ENCODE results near the gene TJP3. TPM values are rescaled to one million over a fixed set of nuclear protein-coding genes. Genes with fewer than 3 reads are reported as not detected.

The TJP3 gene
- total RNA-seq, 1 donor from 2014 or later, result 28.8 TPM

DNA sequence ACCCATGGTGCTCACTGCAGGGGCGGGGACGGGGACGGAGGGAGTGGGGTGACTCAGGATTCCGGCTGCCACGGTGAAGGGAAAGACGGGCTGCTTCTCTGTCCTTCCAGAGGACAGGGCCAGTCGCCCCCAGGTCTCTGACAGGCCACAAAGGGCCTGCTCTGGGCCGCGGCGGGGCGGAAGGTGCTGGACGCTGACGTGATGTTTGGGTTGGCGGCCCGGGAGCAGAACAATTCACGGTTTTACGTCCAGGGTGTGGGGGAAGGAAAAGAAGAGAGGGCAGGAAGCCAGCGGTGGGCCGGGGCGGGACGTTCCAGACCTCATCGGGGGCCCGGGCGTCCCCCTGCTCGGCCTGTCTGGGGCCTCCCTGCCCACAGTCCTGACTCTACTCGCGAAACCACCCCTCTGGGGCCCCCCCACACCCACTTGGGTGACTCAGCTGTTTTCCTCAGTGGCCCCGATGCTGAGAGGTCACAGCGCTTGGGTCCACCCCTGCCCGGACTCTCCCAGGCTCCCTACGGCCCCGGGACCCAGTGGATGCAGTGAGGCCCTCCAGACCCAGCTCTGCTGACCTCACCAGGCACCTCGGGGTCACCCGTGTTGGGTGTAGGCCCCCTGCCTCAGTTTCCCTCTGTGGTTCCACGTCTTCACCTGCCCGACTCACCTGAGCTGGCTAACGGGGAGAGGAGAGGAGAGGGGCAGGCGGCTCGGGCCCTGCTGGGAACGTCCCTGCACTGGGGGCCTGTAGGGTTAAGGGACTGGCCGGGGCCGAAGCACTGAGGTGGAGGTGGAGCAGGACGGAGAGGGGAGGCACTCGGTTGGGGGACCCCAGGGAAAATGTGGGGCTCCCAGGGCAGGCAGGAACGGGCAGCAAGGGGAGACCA, 37.1 kb upstream of the TJP3 start:
- peak; percentile 30 for ATAC-seq
- no peak for DNase-seq (ENCODE audit: low spot score)

DNA sequence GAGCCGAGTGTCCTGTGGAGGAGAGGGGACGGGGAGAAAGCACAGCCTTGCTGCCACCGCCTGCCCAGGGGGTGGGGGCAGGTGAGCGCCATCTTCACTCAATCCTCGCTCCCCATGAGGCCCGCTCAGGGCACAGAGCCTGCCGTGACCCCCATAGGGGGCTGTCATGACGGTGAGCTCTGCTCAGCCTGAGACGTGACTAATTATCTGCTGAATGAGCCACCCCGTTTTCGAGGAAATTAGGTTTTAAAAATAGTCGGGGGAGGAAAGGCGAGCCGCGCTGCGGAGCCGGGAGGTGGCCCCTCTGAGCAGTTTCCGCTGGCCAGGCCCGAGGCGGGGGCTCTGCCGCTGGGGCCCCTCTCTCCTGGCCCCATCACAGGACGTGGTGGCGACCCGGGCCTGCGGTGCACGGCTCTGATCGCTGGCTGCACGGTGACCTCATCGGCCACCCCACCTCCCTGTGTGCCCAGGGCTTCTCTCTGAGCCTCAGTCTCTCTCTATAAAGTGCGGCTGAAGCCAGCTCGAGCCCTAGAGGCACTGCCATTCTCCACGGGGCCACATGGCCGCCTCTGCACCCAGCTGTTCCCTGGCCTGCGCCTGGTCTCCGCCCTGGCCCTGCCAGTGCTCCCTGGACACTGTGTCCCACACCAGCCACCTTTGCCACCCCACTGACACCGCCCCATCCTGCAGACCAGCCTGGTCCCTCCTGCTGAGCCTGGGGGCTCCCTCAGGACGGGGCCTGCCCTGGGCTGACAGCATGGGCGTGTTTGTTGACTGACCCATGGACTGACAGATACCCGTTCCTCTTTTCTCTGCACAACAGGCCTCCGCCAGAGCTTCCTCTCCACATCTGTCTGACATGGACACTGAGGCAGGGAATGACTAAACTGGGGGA, 36.3 kb upstream of the TJP3 start:
- DNase-seq (ENCODE audit: low spot score) (no peak), ATAC-seq (no peak)

DNA sequence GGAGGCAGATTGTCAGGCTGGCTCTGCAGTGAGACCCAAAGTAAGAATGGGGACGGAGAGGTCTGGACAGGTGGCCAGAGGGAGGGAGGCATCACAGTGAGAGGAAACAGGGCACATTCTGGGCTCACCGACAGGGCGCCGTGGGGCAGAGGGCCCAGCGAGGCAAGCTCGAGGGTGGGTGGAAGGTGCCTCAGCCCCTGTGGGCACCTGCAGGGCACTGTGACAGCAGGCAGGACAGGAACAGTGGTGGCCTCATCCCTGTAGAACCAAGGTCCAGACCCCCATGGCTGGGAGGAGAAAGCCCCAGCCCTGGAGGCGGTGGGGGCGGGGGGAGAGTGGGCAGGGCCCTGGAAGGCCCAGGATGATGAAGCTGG, 35.6 kb upstream of the TJP3 start:
- ATAC-seq (no peak), DNase-seq (ENCODE audit: low spot score) (no peak)

DNA sequence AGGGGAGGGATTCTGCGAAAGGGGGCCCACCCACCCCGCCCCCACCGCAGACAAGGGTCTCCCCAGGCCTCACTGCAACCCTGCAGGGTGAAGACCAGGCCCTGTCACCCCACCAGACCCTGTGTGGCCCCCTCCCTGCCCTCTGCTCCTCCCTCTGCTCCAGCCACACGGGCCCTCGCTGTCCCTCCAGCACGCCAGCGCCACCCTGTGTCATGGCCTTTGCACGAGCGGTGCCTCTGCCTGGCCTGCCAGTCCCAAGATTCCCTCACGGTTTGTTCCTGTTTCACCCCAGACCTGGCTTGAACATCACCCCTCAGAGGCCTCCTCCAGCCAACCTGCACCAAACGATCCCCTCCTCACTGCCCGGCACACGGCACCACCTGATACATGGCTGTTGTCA, 35.2 kb upstream of the TJP3 start:
- DNase-seq (ENCODE audit: low spot score), result no peak

DNA sequence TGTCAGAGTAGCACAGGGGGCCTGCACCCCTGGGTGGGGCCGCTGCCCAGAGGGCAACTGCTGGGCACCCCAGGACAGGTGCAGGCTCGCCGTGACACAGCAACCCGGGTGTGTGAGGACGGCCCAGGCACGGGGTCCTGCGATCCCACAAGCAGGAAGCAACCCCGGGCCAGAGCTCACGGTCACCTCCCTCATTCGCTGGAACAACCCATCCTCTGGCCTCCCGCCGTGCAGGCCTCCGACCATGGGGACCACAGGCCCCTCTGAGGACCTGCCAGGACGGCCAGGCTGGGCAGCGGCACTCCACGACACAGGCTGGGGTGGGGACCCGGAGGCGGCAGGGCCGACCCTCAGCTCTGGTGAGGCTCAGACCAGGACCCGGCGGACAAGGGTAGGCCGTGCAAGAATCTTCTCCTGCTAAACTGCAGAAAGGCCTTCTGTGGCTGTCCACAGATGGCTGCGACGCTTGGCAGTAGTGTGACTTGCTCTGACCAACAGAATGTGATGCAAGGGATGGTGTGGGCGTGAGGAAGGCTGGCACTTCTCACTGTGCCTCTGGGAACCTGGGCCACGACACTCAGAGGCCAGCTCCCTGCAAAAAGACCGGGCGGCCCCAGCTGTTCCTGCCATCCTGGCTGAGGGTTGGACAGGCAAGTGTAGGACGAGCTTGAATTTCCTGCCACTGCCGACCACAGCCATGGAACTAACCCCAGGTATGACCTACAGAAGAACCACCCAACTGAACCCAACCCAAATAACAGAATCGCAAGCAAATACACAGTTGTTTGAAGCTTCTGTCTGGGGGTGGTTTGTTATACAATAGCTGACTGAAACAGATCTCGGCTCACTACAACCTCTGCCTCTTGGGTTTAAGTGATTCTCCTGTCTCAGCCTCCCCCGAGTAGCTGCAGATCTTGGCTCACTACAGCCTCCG, 34.4 kb upstream of the TJP3 start:
- no peak for DNase-seq (ENCODE audit: low spot score)
- peak; percentile 67 for ATAC-seq

More for the DNA sequence above, 35.2 kb upstream of the TJP3 start:
- ATAC-seq, result no peak

DNA sequence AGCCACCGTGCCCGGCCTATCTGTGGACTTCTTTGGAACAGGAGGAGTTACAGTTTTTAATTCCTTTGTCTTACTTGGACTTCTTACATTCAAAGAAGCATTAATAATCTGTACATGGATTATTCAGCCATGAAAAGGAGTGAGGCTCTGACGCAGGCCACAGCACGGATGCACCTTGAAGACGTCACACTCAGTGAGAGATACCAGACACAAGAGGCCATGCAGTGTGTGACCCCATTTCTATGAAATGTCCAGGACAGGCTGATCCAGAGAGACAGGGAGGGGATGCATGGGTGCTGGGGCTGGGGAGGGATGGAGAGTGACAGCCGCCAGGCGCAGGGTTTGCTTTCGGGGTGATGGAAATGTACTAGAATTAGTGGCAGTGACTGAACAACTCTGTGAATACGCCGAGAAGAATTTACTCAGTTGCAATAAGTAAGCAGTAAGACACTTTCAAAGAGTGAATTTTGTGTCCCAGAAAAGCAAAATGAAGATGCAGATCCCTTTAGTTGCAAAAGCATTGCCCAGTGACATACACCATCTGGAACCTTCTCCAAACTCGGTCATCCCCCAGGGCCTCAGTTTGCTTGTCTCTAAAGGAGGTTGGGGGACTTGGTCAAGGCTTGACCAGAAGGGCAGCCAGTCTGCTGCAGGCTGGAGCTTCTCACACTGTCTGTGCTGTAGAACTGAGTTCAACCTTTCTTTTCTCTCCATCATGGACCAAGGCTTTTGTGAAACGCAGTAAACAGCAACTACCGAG, 33.2 kb upstream of the TJP3 start:
- ATAC-seq (no peak), DNase-seq (ENCODE audit: low spot score) (no peak)

DNA sequence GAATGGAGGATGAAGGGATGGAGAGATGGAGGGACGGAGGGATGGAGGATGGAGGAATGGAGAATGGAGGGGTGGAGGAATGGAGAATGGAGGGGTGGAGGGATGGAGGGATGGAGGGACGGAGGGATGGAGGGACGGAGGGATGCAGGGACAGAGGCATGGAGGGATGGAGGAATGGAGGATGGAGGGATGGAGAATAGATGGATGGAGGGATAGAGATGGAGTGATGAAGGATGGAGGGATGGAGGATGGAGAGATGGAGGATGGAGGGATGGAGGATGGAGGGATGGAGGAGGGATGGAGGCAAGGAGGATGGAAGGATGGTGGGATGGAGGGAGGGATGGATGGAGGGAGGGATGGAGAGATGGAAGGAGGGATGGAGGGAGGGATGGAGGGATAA, 30.0 kb upstream of the TJP3 start:
- no peak for DNase-seq (ENCODE audit: low spot score)
- no peak for ATAC-seq

DNA sequence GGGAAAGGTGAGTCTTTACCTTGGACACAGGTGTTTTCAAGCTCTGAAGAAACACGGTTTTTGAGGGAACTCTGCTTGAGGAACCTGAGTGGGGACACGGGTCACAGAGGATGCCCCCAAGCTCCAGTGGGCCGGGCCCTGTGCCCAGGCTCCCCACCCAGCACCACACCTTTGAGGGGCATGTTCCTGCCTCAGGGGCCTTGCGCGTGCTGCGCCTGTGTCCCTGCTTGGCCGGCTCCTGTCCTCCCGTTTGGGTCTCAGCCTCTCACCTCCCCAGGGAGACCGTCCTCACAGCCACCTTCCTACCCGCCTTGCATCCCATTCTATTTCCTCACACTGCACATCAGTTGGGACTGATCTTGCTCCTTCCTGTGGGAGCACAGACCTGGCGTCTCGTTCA, 29.0 kb upstream of the TJP3 start:
- ATAC-seq (no peak), DNase-seq (ENCODE audit: low spot score) (no peak)

DNA sequence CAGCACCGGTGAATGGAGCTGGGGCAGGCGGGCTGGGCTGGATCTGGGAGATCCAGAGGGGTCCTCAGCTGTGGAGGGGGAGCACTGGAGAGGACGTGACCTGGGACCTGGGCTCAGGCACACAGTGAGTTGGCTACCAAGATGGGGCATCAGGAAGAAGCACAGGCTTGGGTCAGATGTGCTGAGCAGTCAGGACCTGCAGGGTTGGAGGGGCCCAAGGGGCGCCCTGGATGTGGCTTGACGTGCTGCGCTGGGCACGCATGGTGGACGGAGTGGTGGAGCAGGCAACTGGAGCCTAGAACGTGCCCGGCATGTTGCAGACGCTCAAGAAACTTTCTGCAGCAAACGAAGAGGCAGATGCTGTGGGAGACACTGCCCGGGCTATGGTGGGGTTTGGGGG, 28.6 kb upstream of the TJP3 start:
- DNase-seq (ENCODE audit: low spot score) (no peak), ATAC-seq (no peak)

DNA sequence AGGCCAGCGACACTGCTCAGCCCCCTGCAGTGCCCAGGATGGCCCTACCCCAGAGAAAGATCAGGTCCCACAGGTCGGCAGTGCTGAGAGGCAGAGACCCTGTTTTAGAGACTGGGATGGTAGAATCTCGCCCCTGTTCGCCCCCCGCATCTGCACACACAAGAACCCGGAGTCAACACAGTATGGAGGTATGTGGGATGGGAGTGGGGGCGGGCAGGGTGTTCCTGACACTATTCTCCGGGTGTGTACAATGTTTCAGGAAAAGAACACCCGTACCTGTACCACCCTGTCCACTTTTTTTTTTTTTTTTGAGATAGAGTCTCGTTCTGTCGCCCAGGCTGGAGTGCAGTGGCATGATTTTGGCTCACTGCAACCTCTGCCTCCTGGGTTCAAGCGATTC, 27.2 kb upstream of the TJP3 start:
- no peak for ATAC-seq
- DNase-seq (ENCODE audit: low spot score), result no peak

DNA sequence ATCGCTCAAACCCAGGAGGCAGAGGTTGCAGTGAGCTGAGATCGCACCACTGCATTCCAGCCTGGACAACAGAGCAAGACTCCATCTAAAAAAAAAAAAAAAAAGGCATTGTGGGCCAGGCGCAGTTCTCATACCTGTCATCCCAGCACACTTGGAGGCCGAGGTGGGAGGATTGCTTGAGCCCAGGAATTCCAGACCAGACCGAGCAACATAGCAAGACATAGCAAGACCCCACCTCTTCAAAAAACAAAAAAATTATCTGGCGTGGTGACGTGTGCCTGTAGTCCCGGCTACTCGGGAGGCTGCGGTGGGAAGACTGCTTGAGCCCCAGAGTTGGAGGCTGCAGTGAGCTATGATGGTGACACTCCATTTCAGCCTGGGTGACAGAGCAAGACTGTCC, 25.9 kb upstream of the TJP3 start:
- DNase-seq (ENCODE audit: low spot score) (no peak), ATAC-seq (no peak)

DNA sequence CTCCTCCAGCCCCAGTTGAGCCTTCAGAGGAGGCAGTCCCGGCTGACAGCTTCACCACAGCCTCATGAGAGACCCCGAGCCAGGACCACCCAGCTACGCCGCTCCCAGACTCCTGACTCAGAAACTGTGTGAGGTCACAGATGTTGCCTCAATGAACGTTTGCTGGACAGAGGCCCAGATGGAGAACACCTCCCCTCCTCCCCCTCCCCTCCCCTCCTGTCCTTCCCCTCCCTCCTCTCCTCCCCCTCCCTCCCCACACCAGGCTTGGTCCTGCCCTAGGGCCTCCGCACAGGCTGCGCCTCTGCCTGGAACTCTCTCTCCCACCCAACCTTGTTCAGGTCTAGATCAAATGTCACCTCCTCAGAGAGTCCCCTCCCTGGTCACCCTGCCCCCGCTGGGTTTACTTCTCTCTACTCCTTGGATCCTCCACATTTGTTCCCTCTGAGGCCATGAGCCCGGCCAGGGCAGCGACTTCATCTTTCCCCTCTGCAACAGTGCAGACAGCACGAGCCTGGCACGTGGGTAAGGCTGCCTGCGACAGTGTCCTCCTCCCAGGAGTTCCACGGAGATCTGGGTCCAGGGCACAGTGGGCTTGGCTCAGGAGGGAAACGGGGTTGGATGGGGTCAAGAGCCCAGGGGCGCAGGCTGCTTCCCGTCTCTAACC, 25.3 kb upstream of the TJP3 start:
- DNase-seq (ENCODE audit: low spot score) (no peak), ATAC-seq (no peak)

DNA sequence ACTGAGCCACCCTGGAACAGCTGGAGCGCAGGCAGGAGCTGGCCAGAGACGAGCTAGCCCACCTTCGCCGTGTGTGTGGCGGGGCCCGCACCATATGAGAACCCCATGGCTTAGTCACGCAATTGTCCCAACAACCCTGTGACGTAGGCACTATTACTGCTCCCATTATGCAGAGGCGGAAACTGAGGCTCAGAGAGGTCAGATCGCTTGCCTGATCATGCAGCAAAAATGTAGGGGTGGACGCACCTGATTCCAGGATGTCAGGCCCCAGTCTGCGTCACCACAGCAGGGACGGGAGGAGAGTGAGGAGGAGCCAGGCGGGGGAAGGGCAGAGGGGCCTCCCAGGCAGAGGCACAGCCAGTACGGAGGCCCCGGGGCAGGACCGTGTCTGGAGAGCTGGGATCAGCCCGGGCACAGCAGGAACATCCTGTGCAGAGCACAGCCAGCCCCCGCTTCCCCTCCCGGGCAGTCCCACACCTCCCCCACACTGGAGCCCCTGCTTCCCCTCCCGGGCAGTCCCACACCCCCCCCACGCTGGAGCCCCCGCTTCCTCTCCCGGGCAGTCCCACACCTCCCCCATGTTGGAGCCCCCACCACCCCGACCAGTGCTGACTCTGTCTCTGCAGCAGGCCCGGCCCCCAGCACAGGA, 24.7 kb upstream of the TJP3 start:
- DNase-seq (ENCODE audit: low spot score) (no peak), ATAC-seq (peak; percentile 43)

DNA sequence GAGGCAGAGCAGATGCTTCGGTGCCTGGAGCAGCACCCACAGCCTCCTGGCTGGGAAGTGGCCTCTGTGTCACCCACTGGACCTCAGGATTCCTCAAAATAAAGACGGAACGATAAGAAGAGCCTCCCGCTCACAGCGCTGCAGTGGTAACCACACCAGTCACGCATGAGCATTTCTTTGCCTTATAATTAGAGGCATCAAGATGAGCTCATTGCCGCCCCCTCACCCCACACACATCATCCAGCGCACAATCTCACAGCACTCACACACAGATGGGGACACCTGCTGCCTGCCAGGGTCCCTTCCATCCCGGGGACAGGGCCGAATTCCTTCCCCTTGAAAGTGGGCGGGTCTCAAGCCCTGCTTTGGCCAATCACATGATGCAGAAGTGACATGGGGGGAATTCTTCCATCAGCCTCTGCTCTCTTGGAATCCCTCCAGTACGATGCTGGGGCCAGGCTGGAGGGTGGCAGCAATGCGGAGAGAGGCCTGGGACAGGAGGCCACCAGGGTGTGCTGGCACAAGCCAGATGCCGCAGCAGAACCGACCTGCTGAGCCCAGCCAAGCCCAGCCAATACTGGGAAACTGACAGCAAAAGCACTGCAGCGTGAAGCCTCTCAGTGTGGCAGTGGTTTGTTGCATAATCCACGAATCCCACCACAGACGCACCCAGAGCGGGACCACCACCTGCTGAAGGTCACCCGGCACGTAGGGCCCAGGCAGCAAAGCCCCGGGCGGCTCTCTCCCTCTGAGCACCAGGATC, 23.9 kb upstream of the TJP3 start:
- DNase-seq (ENCODE audit: low spot score) (no peak), ATAC-seq (no peak)

DNA sequence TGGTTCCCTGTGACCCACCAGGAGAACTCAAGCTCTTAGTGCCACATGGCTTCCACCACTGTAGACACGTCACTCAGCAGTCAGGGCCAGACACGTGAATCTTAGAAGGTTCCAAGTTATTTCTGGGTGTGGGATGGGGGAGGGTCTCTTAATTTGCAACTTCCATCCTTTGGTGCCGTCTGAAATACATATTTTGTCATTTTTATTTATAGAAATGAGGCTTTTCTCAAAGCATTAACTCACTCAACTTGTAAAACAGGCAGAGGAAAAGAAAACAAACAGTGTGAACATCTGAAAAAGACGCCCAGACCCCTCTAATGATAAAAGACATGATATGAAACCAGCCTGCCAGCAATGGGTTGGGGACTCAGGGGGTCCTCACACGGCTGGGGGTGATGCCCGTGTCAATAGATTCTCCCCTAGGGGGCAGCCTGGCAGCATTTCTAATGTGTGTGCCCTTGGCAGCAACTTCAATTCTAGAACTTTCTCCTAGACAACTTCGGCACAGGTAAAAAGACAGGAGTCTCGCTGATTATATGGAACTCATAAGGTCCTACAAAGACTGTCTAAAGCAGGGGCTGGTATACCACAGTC, 23.3 kb upstream of the TJP3 start:
- no peak for ATAC-seq
- DNase-seq (ENCODE audit: low spot score), result no peak

DNA sequence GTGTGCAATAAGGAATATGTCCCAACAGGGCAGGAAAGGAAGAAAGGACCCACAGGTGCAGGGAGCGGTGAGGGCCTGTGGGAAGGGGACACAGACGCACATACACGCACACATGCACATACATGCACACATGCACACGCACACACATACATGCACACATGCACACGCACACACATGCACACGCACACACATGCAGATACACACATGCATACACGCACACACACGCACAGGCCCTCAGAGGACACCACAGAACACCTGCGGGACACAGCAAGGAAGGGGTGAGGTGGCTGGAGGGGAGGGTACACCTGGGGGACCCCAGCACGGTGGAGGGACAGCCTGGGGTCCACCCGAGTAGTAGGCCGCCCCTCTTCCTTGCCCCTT, 20.8 kb upstream of the TJP3 start:
- DNase-seq (ENCODE audit: low spot score), result no peak
- no peak for ATAC-seq

DNA sequence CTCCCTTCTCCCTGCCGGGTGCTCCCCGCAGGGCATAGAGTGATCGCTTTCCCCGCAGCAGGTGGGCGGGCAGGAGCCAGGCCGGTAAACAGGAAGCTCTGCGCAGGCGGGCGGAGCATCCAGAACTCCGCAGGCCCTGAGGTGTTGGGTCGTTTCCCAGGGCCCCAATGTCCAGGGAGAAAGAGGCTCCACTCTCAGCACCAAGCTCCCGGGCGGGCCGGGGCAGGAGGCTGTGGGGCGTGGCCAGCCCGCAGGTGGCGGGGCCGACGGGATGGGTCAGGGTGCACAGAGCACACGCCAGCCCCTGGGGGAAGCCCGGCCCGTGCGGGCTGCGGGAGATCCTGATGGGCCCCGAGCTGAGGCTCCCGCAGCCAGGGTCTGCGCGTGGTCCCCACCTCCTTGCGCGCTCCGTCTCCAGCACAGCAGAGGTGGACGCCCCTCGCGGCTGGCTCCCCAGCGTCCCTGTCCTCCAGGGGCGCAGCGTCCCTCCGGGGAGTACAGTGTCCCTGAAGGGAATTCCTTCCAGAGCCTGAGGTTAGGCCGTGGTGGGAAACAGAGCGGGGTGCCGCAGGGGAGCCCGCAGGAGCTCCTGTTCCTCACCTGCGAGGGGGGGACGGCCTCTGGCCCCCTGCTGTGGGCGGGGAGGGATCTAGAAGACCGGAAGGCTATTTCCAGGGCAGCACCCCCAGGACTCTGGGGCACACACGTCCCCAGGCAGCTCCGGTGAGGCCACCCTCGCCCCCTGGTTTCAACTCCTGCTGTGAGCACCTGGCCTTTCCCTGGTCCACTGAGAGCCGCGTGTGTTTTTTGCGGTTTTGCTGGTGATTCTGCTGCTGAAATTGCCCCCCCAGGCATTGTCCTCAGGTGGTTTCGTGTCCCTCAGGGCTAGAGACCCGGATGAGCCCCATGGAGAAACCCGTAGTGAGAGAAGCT, 20.1 kb upstream of the TJP3 start:
- ATAC-seq (peak; percentile 77), DNase-seq (ENCODE audit: low spot score) (no peak)
